GM10847 (cell line): ENCODE measurements around the gene ICE2.

ENCODE experiments used
- POLR2A ChIP-seq: IDR thresholded peaks from 2 replicates; pipeline ENCODE4 v1.6.1; 2011; ENCODE audit not compliant: insufficient read length; ENCODE audit errors: extremely low read depth

Gene ICE2

GRCh38 chr15:60426870-60427508 lies 52.0 kb downstream of the ICE2 start:
- no peak for TF ChIP-seq POLR2A

GRCh38 chr15:60425461-60425860 lies 53.5 kb downstream of the ICE2 start:
- no peak for TF ChIP-seq POLR2A

GRCh38 chr15:60424006-60424405 lies 54.9 kb downstream of the ICE2 start:
- TF ChIP-seq POLR2A = no peak

GRCh38 chr15:60423537-60423936 lies 55.4 kb downstream of the ICE2 start:
- TF ChIP-seq POLR2A = no peak

GRCh38 chr15:60421544-60421943 lies 57.4 kb downstream of the ICE2 start:
- no peak for TF ChIP-seq POLR2A

- no peak for TF ChIP-seq POLR2A
Measured at GRCh38 chr15:60420203-60420716, 58.7 kb downstream of the ICE2 start.

GRCh38 chr15:60419753-60420152 lies 59.2 kb downstream of the ICE2 start:
- no peak for TF ChIP-seq POLR2A

GRCh38 chr15:60418096-60418495 lies 60.8 kb downstream of the ICE2 start:
- no peak for TF ChIP-seq POLR2A

GRCh38 chr15:60417112-60417511 lies 61.8 kb downstream of the ICE2 start:
- TF ChIP-seq POLR2A = no peak

- TF ChIP-seq POLR2A = no peak
Measured at GRCh38 chr15:60416484-60416883, 62.5 kb downstream of the ICE2 start.

GRCh38 chr15:60414016-60414682 lies 64.8 kb downstream of the ICE2 start:
- no peak for TF ChIP-seq POLR2A

- no peak for TF ChIP-seq POLR2A
Measured at GRCh38 chr15:60413231-60413824, 65.6 kb downstream of the ICE2 start.

GRCh38 chr15:60411774-60412425 lies 67.0 kb downstream of the ICE2 start:
- no peak for TF ChIP-seq POLR2A

- no peak for TF ChIP-seq POLR2A
Measured at GRCh38 chr15:60408463-60408981, 70.4 kb downstream of the ICE2 start.

GRCh38 chr15:60407415-60407805 lies 71.5 kb downstream of the ICE2 start:
- TF ChIP-seq POLR2A = no peak

- no peak for TF ChIP-seq POLR2A
Measured at GRCh38 chr15:60406513-60407414, 72.2 kb downstream of the ICE2 start.
